ENCODE data around the gene TNFRSF1B.

DNA sequence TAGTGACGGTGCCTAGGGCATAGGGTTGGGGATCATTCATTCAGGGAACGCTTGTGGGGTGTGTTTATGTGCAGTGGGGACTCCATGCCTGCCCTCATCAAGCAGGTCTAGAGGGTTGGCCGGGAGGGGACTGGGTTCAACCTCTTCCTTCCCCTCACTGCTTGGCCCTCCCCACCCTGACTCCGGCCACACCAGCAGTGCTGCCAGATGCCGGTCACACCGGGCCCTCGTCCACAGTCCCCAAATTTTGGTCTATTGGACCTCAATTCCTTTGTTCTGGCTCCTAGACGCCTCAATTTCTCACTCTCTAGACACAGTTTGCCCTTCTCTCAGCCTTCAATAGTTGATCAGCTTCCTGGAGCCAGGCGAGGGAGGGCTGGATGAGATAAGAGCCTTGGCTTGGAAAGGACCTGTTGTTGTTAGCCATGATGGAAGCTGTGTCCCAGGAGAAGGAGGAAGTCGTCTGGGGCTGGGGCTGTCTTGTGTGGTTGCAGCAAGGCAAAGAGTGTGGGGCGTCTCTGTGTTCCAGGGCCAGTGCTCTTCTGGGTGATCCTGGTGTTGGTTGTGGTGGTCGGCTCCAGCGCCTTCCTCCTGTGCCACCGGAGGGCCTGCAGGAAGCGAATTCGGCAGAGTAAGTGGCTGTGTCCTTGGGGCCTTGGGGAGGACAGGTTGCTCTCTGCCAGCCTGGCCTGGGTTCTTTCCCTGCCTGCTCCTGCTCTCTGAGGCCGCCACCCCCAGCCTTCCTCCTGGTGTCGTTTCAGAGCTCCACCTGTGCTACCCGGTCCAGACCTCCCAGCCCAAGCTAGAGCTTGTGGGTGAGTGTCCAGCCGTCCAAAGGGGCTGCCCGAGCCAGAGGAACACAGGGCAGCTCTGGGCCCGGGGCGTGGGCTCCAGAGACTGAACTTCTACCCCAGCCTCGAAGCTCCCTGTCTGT lies 41.1 kb upstream of the TNFRSF1B start:
- TF ChIP-seq CTCF (IDR thresholded peaks at IDR 0.05) (no peak), POLR2A (IDR thresholded peaks at IDR 0.05) (no peak)
